Measurements from ENCODE around the gene RYR2.
"Not testable (repeated sequence)": the region's sequence is repeated elsewhere in the genome, so short reads cannot be mapped to it uniquely, and the experiment has no call there.

RYR2 gene

DNA sequence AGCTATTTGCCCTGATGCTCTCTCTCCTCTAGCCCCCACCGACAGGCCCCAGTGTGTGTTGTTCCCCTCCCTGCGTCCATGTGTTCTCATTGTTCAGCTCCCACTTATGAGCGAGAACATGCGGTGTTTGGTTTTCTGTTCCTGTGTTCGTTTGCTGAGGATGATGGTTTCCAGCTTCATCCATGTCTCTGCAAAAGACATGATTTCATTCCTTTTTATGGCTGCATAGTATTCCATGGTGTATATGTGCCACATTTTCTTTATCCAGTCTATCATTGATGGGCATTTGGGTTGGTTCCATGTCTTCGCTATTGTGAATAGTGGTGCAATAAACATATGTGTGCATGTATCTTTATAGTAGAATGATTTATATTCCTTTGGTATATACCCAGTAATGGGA, 110.0 kb downstream of the RYR2 start:
- not testable (repeated sequence) for DNase-seq

DNA sequence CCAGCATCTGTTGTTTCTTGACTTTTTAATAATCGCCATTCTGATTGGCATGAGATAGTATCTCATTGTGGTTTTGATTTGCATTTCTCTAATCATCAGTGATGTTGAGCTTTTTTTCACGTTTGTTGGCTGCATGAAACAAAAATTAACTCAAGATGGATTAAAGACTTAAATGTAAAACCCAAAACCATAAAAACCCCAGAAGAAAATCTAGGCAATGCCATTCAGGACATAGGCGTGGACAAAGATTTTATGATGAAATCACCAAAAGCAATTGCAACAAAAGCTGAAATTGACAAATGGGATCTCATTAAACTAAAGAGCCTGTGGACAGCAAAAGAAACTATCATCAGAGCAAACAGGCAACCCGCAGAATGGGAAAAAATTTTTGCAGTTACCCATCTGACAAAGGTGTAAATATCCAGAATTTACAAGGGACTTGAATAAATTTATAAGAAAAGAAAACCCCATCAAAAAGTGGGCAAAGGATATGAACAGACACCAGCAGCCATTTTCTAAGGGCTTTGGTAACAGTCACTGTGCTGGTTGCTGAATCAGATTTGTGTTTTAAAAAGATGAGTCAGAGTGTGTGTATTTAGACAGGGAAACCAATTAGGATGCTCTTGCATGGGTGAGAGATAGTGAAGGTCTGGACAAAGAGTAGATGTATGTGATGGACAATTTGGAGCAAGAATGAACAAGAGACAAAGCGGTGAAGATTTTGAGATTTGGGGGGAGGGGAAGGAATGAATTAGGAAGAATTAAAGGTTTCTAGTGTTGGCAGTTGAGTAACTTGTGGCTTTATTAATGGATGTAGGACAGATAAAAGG, 110.7 kb downstream of the RYR2 start:
- DNase-seq, result no peak

DNA sequence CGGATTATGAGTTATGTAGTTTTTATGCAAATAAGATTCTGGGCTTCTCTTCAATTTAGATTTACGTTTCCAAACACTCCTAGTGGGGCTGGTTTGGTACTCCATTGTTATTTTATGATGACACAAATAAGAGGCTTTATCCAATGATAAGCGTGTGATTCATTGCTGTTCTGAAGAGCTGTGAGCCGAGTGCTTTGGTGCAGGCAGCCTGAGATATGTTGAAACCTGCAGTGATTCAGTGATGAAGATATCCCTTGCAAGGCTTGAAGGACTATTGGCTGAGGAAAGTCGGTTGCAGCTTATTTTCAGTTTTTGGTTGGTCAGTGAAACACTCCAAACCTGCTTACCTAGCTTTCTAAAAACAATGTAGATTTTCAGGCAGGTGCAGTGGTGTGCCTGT, 112.2 kb downstream of the RYR2 start:
- no peak for DNase-seq

DNA sequence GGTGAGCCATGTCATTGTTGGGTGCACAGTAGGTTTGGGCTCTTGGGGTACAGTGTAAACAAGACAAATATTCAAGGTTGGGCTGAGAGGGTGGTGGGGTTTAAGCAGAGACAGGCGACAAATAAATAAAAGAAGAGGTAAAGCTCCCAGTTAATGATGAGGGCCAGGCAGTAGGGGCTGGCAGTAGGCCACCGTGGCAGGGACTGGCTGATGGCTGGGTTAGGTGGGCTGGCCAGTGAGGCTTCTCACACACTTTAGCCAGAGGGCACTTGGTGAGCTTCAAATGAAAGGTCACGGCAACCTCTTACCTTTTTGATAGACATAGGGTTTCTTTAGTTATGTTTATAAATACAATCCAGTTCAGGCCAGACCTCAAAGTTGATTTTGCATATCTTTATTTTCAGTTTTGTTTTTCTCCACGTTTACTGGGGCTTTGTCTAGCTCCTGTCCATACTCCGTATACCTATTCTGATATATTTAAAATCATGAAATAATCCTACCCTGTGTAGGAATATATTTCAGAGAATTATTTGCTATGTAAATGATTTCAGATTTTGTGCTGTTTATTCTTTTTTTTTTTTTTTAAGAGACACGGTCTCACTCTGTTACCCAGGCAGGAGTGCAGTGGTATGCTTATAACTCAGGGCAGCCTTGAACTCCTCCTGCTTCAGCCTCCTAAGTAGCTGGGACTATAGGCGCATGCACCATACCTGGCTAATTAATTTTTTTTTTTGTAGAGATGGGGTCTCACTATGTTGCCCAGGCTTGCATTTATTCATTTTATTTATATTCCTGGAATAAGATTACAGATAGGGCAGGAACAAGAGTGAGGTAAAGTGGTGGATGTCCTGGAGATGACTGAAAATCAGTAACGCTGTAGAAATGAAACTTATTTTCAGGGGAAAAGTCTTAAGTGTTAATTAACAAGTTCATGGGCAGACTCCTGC, 122.7 kb downstream of the RYR2 start:
- no peak for DNase-seq

DNA sequence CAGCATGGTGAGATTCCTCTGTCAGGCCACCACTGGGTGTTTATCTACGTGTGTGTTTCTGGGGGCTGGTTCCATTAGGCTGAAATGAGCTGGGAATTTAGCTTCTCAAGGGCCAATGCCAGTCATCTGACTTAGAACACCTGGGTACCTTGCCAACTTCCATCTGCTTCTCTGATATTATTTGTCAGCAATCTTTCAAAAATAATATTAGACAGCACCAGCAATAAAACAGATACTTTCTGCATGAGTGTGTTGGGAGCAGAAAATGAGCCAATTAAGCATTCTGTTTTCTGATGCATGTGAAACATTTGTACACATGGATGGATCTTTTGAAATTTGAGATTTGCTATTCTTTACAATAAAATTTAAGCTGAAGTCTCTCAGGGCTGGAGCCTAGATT, 124.1 kb downstream of the RYR2 start:
- DNase-seq, result no peak

DNA sequence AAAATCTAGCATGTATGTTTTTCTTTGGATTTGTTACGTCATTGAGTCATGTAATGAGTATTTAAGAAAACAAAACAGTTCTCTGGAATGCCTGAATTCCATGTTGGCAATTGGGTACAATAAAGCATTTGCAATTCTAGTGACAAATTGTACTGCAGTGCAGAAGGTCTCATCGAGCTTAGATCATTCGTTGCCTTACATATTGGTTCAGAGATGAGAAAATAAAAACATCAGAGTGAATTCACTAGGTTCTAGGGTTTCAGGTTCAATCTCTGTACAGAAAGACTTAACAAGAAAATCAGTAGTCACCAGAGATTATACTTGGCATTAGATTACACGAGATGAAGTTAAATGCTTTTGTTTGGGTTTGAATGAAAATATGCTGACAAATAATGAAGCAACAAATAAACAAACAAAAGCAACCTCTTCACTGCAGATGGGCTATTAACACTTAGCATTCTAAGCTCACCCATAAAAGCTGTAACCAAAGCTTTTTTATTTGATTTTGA, 124.7 kb downstream of the RYR2 start:
- DNase-seq, result no peak

DNA sequence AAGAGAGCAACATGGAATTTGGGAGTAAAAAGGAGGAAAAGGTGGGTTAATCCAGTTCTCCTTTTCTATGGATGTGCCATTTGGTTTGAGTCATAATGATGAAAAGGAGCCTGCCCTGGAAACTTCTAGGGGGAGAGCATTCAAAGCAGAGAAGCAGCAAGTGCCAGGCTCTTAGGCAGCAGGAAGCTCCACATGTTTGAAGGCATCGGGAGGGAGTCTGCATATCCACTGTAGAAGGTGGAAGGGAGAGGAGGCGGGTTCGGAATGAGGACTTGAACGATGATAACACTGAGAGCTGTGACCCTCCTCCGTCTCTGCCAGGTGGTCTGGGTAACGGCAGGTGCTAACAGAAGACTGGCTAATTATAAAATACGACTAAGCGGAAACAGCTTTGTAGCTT, 128.2 kb downstream of the RYR2 start:
- DNase-seq, result no peak

DNA sequence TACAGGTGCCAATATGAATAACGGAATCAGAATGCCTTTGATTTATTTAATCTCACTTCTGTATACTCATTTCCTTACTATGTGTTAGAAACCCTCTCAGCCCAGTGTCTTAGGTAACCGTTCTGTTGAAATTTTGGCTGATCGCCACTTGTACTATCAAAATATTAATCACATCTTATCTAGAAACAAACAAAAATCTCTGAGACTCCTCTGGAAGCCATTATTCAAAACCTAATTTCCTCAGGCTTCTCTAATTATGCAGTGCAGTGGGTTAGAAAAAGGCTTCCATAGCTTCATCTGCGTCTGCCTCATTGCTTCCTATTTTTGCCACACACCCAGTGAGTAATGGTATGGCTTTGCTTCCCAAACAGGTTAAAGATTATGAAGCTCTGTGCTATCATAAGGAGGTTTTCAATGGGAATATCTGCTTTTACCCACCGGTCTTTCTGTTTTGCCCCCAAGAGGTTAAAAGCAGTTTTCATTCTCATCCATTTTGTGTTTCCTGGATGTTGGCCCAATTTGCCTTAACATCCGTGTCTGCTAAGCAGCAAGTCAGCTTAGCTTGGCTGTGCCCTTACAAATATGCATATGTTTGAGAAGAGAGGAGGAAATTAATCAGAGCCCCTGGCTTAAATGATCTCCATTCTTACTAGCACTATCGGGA, 129.6 kb downstream of the RYR2 start:
- no peak for DNase-seq

DNA sequence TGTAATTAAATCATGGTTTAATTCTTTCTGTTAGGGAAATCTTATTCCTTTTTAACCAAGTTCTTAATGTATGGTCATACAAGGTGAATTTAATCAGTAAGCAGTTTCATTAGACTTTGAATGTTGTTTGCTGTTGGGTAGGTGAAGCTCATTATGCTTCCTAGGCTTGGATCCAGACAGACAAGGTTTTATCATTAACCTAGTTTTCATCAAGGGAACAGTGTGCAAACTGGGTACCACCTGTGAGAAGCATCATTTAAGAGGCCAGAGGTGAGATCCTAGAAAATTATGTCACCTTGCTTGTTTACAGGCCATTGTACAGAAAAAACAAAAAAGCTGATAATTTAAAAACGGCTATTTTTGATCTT, 130.1 kb downstream of the RYR2 start:
- DNase-seq, result no peak

DNA sequence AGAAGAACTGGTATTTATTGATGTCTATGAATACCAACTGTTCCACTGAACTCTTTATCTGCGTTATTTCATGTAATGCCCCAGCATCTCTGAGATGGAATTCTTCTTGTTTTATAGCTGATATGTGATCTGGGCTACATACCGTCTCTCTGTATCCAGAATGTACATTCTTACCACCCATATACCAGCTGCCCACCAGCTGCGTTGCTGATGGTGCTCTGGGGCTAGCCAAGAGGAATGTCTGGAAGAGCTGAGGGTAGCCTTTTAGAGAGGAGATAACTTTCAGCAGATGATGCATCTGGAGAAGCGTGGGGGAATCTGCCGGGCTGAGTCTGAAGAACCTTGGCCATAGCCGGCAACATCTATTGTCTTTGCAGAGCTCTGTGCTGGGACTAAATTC, 137.5 kb downstream of the RYR2 start:
- no peak for DNase-seq

DNA sequence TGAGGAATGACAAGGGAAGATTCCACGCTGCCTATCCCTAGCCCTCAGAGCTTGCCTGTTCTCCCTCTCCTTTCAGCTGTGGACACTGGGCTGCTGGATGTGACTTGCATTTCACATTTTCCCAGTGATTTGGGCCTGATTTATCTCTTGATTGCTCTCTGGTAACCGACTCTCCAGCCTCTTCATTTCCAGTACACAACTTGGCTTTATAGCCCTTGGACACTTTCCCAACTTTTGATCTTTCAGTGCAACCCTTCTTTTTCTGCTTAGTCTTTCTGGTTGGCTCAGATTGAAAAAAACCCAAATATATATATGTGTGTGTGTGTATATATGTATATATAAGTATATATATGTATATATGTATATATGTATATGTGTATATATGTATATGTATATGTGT, 138.3 kb downstream of the RYR2 start:
- DNase-seq, result no peak

DNA sequence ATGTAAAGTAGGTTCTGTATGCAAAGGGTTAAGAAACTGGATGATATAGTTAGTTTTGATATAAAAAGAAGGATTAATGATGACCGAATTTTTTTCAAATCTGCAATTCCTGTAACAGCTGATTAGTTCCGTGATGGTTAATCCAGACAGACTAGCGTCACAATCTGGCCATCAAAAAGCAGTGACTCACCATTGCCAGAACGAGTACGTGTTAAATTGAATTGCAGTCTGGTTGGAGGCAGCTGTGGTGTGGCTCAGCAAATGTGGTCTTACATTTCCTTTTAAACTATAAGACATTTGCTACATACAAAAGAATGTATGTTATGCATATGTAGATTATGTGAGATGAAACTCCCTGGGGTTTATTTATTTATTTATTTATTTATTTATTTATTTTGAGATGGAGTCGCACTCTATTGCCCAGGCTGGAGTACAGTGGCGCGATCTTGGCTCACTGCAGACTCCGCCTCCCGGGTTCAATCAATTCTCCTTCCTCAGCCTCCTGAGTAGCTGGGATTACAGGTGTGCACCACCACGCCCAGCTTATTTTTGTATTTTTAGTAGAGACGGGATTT, 139.8 kb downstream of the RYR2 start:
- DNase-seq, result no peak

DNA sequence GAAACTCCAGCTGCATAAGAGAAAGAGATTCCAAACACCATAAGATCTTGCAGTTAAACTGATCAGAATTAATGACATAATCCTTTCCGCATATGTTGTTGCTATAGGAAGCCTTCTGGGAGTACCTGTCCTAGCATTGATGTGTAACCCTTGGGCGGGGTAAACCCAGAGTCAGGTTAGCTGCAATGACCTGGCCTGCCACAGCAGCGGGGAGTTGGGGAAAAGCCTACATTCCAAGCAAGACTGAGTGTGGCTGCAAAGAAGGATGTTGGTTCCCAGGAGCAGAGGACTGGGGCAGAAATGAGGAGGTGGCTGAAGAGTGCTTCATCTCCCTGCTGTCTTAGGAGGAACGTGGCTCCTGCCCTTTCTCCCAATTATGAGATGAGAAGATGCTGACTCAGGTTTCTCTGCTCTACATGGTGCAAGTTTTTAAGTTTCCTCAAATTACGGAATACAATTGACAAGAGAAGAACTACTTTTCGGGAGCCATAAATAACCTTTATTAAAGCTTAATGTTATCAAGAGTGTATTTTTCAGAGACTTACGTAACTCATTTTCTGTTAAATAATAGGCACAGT, 142.1 kb downstream of the RYR2 start:
- no peak for DNase-seq

DNA sequence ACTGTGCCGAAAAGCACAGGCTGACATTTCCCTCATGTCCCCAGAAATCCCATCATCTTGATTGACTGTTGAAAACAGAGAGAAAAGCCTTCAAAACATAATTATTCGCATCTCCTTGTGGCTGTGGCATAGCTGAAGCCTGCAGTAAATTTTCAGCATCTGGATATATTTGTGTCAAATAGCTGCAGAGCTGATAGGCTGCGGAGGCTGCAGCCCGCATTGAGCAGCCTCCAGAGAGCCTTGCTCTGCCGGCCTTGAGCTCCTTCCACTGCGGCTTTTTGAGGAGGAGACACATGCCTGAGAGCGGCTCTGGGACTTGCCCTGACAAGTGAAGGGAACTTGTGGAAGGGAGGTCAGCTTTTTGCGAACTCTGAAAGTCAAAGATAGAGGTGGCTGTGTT, 144.7 kb downstream of the RYR2 start:
- DNase-seq, result no peak

DNA sequence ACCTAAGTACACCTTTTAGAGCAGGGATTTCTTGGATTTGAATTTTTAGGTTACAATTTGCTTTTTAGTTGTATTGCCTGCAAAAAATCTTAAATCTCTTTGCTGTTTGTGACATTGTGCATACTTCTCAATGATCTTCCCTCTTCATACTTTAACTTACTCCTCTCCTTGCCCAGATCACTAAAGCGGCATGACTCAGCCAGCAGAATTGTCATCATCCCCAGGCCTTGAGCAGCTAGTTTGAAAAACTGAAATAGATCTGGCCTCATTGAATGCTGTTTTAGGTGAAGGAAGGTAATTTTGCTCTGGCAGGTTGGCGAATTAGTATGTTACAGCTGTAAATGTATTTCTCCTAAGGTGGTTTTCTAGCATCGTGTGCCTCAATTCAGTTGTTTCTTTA, 145.9 kb downstream of the RYR2 start:
- no peak for DNase-seq

DNA sequence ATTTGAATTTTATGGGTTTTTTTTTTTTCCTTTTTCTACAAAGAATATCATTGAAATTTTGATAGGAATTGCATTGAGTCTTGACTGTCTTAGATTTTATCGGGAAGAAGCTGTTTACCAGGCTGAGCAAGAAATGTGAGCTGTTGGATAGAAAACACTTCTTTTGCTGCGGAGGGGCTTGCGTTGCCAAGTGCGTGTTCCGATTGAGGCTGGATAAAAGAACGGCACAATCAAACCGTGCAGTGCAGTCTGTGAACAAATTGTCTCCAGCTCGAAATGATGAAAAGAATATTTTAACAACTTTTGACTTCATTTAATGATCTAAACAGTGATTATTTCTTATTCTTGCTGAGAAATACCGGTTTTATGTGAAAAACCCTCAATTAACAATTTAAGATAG, 149.4 kb downstream of the RYR2 start:
- no peak for DNase-seq

DNA sequence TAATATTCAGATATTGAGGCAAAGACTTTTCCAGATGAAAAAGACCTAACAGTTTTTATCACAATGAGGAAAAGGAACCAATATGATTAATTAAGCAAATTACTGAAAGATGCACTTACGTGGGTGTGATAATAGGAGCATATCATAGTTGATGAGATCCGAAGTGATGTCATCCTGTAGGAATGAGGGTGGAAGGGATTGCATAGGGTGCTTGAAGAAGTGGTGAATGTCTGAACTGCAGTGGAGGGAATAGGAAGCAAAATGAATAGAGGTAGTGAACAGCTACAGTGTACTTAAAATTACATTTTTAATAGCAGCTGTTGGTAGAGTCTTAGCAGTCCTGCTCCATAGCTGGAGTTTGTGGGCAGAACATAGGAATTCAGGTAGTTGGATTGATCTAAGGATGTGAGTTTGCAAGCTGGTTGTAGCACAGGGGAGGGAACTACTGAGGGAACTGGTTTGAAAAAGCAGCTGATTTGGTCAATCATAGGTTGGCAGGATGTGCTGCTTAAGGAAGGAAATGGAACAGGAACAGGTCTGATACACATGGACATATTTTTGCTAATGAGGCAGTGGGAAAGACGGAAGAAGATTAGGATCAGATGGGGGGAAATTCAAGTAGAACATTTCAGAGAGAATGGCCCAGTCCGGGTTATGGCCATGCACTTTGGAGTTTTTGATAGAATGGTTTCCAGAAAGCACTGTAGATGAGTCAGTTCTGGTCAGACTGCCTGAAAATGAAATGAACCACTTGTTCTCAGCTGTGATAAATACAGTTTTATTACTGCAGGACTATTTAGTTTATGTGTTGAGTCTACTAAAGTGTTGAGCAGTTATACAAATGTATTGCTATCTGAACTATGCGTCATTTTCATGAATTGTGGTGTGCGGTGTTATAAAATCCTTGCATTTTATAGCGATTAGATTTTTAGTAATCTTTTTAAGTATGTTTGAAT, 155.8 kb downstream of the RYR2 start:
- no peak for DNase-seq

DNA sequence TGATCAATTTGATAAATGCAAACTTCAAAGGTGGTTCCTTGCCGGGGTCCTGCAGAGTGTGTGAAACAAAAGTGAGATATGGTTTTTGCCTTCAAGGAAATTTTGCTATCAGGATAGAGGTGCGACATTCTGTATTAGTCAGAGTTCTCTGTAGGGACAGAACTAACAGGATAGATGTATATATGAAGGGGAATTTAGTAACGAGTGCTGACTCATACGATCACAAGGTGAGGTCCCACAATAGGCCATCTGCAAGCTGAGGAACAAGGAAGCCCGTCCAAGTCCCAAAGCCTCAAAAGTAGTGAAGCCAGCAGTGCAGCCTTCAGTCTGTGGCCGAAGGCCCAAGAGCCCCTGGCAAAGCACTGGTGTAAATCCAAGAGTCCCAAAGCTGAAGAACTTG, 157.0 kb downstream of the RYR2 start:
- no peak for DNase-seq

DNA sequence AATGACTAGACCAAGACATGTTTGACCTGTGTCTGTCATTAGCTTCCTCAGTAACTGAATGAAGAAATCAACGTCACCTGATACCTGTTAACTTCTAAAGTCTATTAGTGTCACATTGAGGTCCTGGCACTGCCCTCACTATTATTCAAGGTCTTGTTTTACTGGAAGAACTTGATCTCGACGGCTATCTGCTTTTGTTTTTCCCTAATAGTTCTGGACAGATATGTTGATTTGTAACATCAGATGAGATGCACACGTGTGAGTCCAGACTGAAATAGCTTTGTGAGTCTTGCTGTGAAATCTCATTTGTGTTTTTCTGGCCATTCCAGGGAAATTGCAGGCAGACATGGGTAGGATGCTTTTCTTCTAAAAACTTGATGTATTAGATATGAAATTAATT, 159.2 kb downstream of the RYR2 start:
- DNase-seq, result no peak

DNA sequence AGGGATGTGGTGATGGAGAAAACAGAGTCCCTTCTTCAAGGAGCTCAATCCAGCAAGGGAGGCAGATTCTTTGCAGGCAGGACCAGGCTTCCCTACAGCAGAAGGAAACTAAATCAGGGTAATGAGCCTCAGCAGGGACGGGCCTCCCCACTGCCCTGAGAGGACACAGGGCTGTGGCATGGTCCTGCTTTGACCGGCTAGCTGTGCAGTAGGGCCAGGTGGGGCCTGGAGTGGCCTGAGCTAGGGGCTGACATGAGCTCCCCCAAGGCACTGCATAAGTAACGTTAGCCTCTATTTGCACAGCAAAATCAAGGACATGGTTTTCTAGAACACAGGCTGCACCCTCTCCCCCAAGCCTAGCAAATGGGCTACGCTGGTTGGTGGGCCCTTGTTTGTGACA, 162.9 kb downstream of the RYR2 start:
- no peak for DNase-seq

DNA sequence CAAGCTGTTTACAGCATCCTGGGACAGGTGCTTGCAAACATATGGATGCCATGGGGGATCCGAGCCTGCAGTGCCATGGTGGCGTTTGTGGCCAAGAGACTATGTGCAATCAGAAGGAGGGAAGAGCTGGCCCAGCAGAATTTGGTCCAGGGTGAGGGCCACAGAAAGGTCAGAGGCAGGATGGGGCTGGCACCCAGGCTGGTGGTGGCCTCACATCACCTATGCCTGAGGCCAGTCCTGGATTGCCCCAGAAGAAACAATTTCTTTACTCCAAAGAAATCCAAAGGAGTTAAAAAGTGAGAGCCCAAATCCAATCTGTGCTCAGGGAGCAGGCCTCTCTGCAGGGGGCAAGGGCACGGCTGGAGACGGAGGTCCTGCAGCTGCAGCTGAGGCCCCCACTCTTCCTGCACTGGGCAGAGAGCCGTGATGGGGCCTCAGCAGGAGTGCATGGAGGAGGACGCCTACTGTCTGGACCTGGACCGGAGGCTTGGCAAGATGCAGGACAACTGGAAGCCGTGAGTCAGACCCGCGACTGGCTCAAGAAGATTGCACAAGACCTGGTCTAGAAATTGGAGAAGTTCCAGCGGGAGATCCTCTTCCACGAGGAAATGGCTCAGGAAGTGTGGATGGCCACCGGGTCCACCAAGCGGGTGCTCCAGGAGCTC, 163.5 kb downstream of the RYR2 start:
- DNase-seq, result no peak

All from stimulated activated CD4-positive, alpha-beta T cell treated with anti-CD3 and anti-CD28 coated beads, Interleukin-4, amount 100 ng/mL, for 4 hours (primary cell).